Hepatic stellate cell (primary cell): ENCODE measurements around the gene CDK5RAP3.

Experiments used
- DNase-seq: peaks from one replicate; pipeline ENCODE4 v3.0.0; 2011; ENCODE audit warnings: low spot score

CDK5RAP3 gene

DNA sequence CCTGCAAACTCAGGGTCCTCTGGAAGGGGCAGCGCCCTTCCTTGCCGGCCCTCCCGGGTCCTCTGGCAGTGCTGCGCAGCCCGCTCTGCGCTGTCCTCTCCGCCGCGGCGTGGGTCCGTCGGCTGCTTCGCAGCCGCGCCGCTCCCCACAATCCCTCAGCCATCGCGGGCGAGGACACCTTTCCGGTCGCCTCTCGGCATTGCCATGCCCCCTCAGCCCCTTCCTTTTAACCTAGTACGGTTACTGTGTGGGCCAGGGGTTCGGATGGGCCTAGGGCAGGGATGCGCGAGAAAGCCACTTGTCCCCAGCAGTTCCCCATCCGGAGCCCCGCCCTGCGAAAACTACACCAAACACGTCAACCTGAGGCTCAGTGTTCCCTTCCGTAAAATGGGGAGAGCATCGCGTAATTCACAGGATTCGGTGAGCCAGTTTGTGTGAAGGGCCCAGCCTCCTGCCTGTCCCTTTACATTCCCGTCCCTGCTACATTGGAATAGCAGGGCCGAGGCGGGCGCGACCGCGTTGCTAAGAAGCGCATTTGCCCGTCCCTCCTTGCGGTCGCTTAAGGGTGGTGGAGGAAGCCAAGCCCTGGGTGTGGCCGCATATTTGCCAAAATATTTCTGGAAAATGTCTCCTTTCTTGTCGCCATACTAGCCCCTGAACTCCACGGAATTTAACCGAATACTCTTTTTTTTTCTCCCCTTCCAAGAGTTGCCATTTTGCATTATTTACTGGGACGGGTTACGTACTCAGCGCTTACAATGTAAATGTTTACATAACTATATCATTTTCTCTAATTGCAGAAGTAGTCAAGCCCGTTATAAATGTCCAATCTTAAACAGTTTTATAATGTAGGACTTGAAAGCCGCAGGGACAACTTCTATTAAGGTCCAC lies 53.5 kb downstream of the CDK5RAP3 start:
- DNase-seq: peak; percentile 57

GRCh38 chr17:48025040-48025903 lies 54.4 kb downstream of the CDK5RAP3 start:
- DNase-seq: peak; percentile 95

- DNase-seq: no peak
These were observed 55.1 kb downstream of the CDK5RAP3 start for GRCh38 chr17:48025904-48026501.

GRCh38 chr17:48026502-48027321 lies 55.8 kb downstream of the CDK5RAP3 start:
- peak; percentile 93 for DNase-seq

GRCh38 chr17:48027322-48027981 lies 56.5 kb downstream of the CDK5RAP3 start:
- no peak for DNase-seq

DNA sequence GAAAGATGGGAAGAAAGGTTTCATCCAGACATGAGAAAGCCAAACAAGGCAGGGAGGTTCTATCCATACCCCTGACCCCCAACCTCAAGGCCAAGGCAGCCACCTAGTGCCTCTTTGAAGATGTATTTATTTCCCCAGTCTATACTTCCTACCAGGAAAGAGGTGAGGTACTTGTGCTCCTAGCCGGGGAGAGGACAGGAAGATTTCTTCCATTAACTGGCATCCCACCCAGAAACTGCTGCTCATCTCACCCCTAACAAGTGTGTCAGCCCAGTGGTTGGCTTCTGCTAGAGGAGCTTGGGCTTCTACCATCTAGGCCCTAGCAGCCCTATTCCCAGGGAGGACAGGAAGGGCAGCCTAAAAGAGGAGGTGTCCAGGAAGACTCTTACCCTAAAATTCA lies 57.8 kb downstream of the CDK5RAP3 start:
- no peak for DNase-seq

DNA sequence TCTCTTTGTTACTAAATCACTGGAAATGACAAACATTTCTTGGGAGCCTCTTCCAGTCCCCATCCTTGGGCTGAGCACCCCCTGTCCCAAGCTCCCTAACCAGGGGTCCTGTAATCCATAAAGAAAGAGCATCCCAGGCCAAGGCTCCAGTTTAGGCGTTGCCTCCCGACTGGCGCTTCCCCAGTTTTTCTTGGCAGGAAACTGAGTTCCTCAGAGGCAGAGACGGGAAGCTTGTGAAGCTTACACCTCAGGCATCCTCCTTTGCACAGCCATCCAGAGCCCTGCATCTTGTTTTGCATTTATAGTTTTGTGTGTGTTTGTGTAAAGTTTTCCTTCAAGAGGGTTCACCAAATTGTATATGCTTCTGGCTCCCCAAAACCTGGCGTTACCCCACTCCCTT lies 59.6 kb downstream of the CDK5RAP3 start:
- DNase-seq: no peak
